ENCODE measurements around the gene HJURP.

The HJURP gene

GRCh38 chr2:233807966-233808935 is 46.1 kb downstream of the HJURP start:
- Histone ChIP-seq H3F3A (ENCODE audit: control insufficient read depth, insufficient read depth) (no peaks in the 10 kb centered on the region), H3K79me2 (ENCODE audit: control insufficient read depth, low read length) (no peaks in the 10 kb centered on the region), H3K27ac (ENCODE audit: low read depth, low read length) (no peak overlapping the region), H4K20me1 (ENCODE audit: control insufficient read depth, insufficient read depth, low read depth, low read length) (no peaks in the 10 kb centered on the region), H3K9me2 (replicated peaks; ENCODE audit: control insufficient read depth, low read length) (no peaks in the 10 kb centered on the region), H3K36me3 (ENCODE audit: control insufficient read depth, low read length) (no peaks in the 10 kb centered on the region), H3K4me3 (ENCODE audit: low read length) (no peak overlapping the region), H3K4me1 (ENCODE audit: control insufficient read depth, low read length) (no peaks in the 10 kb centered on the region), H3K4me2 (ENCODE audit: low read length) (no peak overlapping the region), H3K9me3 (ENCODE audit: control insufficient read depth, insufficient read depth, low read length) (no peaks in the 10 kb centered on the region), H3K27me3 (ENCODE audit: control insufficient read depth, low read length) (peaks cover 10% of the 10 kb centered on the region)
- TF ChIP-seq EZH2phosphoT487 (IDR thresholded peaks at IDR 0.05; ENCODE audit: borderline replicate concordance, low read length) (no peak), CTCF (IDR thresholded peaks at IDR 0.05; ENCODE audit: low read depth, low read length, poor library complexity, severe bottlenecking) (no peak)

GRCh38 chr2:233807215-233807865 is 47.0 kb downstream of the HJURP start:
- Histone ChIP-seq H3K4me1 (ENCODE audit: control insufficient read depth, low read length) (no peaks in the 10 kb centered on the region), H3K79me2 (ENCODE audit: control insufficient read depth, low read length) (no peaks in the 10 kb centered on the region), H3K27ac (ENCODE audit: low read depth, low read length) (no peak overlapping the region), H3K27me3 (ENCODE audit: control insufficient read depth, low read length) (peaks cover 10% of the 10 kb centered on the region), H3K4me3 (ENCODE audit: low read length) (no peak overlapping the region), H4K20me1 (ENCODE audit: control insufficient read depth, insufficient read depth, low read depth, low read length) (no peaks in the 10 kb centered on the region), H3K9me3 (ENCODE audit: control insufficient read depth, insufficient read depth, low read length) (no peaks in the 10 kb centered on the region), H3K36me3 (ENCODE audit: control insufficient read depth, low read length) (no peaks in the 10 kb centered on the region), H3K9me2 (replicated peaks; ENCODE audit: control insufficient read depth, low read length) (no peaks in the 10 kb centered on the region), H3F3A (ENCODE audit: control insufficient read depth, insufficient read depth) (no peaks in the 10 kb centered on the region), H3K4me2 (ENCODE audit: low read length) (no peak overlapping the region)
- TF ChIP-seq EZH2phosphoT487 (IDR thresholded peaks at IDR 0.05; ENCODE audit: borderline replicate concordance, low read length) (no peak), CTCF (IDR thresholded peaks at IDR 0.05; ENCODE audit: low read depth, low read length, poor library complexity, severe bottlenecking) (no peak)

- Histone ChIP-seq H3K4me1 (ENCODE audit: control insufficient read depth, low read length) (peaks cover 9% of the 10 kb centered on the region), H3K27me3 (ENCODE audit: control insufficient read depth, low read length) (peaks cover 9% of the 10 kb centered on the region; the same call in 1 of the 2 replicates), H3K9me3 (ENCODE audit: control insufficient read depth, insufficient read depth, low read length) (no peaks in the 10 kb centered on the region), H3K9me2 (replicated peaks; ENCODE audit: control insufficient read depth, low read length) (no peaks in the 10 kb centered on the region), H3K27ac (ENCODE audit: low read depth, low read length) (no peak overlapping the region), H3K79me2 (ENCODE audit: control insufficient read depth, low read length) (no peaks in the 10 kb centered on the region), H4K20me1 (ENCODE audit: control insufficient read depth, insufficient read depth, low read depth, low read length) (no peaks in the 10 kb centered on the region), H3K4me3 (ENCODE audit: low read length) (no peak overlapping the region), H3K4me2 (ENCODE audit: low read length) (no peak overlapping the region), H3F3A (ENCODE audit: control insufficient read depth, insufficient read depth) (no peaks in the 10 kb centered on the region), H3K36me3 (ENCODE audit: control insufficient read depth, low read length) (no peaks in the 10 kb centered on the region)
- no peak for TF ChIP-seq CTCF (IDR thresholded peaks at IDR 0.05; ENCODE audit: low read depth, low read length, poor library complexity, severe bottlenecking)
- no peak for TF ChIP-seq EZH2phosphoT487 (IDR thresholded peaks at IDR 0.05; ENCODE audit: borderline replicate concordance, low read length)
Observed at GRCh38 chr2:233803994-233804393, 50.3 kb downstream of the HJURP start.

All from DOHH2 (cell line).